Fibroblast of the aortic adventitia (primary cell): ENCODE results near the gene LAMA2. TPM values are rescaled to one million over a fixed set of nuclear protein-coding genes. Genes with fewer than 3 reads are reported as not detected.

Source experiments
- DNase-seq: peaks from one replicate; pipeline ENCODE4 v3.0.0-alpha.2; 2010; ENCODE audit warnings: low read depth
- H3K4me3 ChIP-seq: 2 replicates; pipeline ENCODE4 v1.5.1; 2011; ENCODE audit warnings: low read depth, mild to moderate bottlenecking, control low read depth, low read length, moderate library complexity
- CTCF ChIP-seq: IDR thresholded peaks from 2 replicates; pipeline ENCODE4 v1.5.1; 2011; ENCODE audit warnings: mild to moderate bottlenecking, low read length, control low read depth, inconsistent platforms; ENCODE audit not compliant: insufficient read depth
- small RNA-seq: library from RNA; depleted of rRNA; stranded (forward); fragments of <200 nt; gene quantifications from one replicate; pipeline ENCODE3, GENCODE V24; 2012
- total RNA-seq: library from RNA; depleted of rRNA; stranded (reverse); fragments of >200 nt; gene quantifications from 2 replicates; pipeline ENCODE4 v1.2.3, GENCODE V29; 2012; ENCODE audit warnings: low replicate concordance

Gene LAMA2
- total RNA-seq, 1 donor: 99.1 TPM

- no peak overlapping the region for H3K4me3 ChIP-seq
- no peak for TF ChIP-seq CTCF
- no peak for DNase-seq
These were observed 682.4 kb downstream of the LAMA2 start for GRCh38 chr6:129565366-129565765.

GRCh38 chr6:129565811-129566210 lies 682.9 kb downstream of the LAMA2 start:
- no peak overlapping the region for H3K4me3 ChIP-seq
- peak; percentile 24 for DNase-seq
- TF ChIP-seq CTCF: no peak

Small RNA genes within 50 kb of the gene (small RNA-seq; reads per million reads assigned to genes)
- gene RNU6-861P: not detected
